ENCODE measurements around the gene CLMN. TPM values are rescaled to one million over a fixed set of nuclear protein-coding genes. Genes with fewer than 3 reads are reported as not detected.

CLMN gene
- total RNA-seq, 4 donors from 2014 or later = 3.3 to 14.1 (median 5.1) TPM

- H3K27me3 ChIP-seq = no peaks in the 10 kb centered on the region
- H3K9me3 ChIP-seq = no peaks in the 10 kb centered on the region
- no peak overlapping the region for H3K27ac ChIP-seq
- H3K4me1 ChIP-seq = peaks cover 0 to 13% (median 0%) of the 10 kb centered on the region in 3 donors
- 73 to 77% methylated on average over 3 to 6 of the region's 8 CpGs for WGBS, 2 donors
- no peak for DNase-seq
- TF ChIP-seq POLR2A (IDR thresholded peaks at IDR 0.05) (no peak), CTCF (IDR thresholded peaks at IDR 0.05) (no peak)
- intact Hi-C loops (cut with DNase I) = no loop called here
- no peak overlapping the region for H3K4me3 ChIP-seq
- H3K36me3 ChIP-seq = no peaks in the 10 kb centered on the region
Measured at GRCh38 chr14:95226801-95227200, 92.9 kb downstream of the CLMN start.

- intact Hi-C loops (cut with DNase I) = no loop called here
- H3K9me3 ChIP-seq = no peaks in the 10 kb centered on the region
- 94 to 96% methylated on average over 4 to 5 of the region's 7 CpGs for WGBS, 2 donors
- H3K27ac ChIP-seq = no peak overlapping the region
- H3K27me3 ChIP-seq = no peaks in the 10 kb centered on the region
- DNase-seq = no peak
- peaks cover 0 to 13% (median 0%) of the 10 kb centered on the region in 3 donors for H3K36me3 ChIP-seq
- TF ChIP-seq POLR2A (IDR thresholded peaks at IDR 0.05) (no peak), CTCF (IDR thresholded peaks at IDR 0.05) (no peak)
- H3K4me1 ChIP-seq = peaks cover 0 to 4% (median 0%) of the 10 kb centered on the region in 3 donors
- H3K4me3 ChIP-seq = no peak overlapping the region
Measured at GRCh38 chr14:95225251-95225887, 94.3 kb downstream of the CLMN start.

- no peak for TF ChIP-seq CTCF (IDR thresholded peaks at IDR 0.05)
- TF ChIP-seq POLR2A (IDR thresholded peaks at IDR 0.05) = no peak
- no peak for DNase-seq
- Histone ChIP-seq H3K9me3 (no peaks in the 10 kb centered on the region), H3K27me3 (no peaks in the 10 kb centered on the region), H3K36me3 (peaks cover 0 to 15% (median 0%) of the 10 kb centered on the region in 3 donors), H3K27ac (no peak overlapping the region), H3K4me3 (no peak overlapping the region), H3K4me1 (peaks cover 0 to 3% (median 0%) of the 10 kb centered on the region in 3 donors)
- WGBS, 2 donors = 54 to 68% methylated on average over 3 of the region's 3 CpGs
- intact Hi-C loops (cut with DNase I) = no loop called here
Measured at GRCh38 chr14:95222870-95223398, 96.8 kb downstream of the CLMN start.

GRCh38 chr14:95222151-95222631, 97.5 kb downstream of the CLMN start:
- WGBS, 2 donors = 56 to 64% methylated on average over 10 of the region's 10 CpGs
- no peak for DNase-seq
- Histone ChIP-seq H3K4me3 (no peak overlapping the region), H3K36me3 (peaks cover 0 to 15% (median 0%) of the 10 kb centered on the region in 3 donors), H3K27ac (no peak overlapping the region), H3K27me3 (no peaks in the 10 kb centered on the region), H3K4me1 (peaks cover 0 to 3% (median 0%) of the 10 kb centered on the region in 3 donors), H3K9me3 (no peaks in the 10 kb centered on the region)
- intact Hi-C loops (cut with DNase I) = no loop called here
- no peak for TF ChIP-seq POLR2A (IDR thresholded peaks at IDR 0.05)
- no peak for TF ChIP-seq CTCF (IDR thresholded peaks at IDR 0.05)

- H3K27me3 ChIP-seq = no peaks in the 10 kb centered on the region
Measured at GRCh38 chr14:95221531-95221930, 98.2 kb downstream of the CLMN start.

More at GRCh38 chr14:95221531-95221930, 98.2 kb downstream of the CLMN start:
- Histone ChIP-seq H3K27ac (no peak overlapping the region), H3K9me3 (no peaks in the 10 kb centered on the region), H3K4me3 (no peak overlapping the region), H3K36me3 (peaks cover 0 to 15% (median 0%) of the 10 kb centered on the region in 3 donors), H3K4me1 (peaks cover 0 to 3% (median 0%) of the 10 kb centered on the region in 3 donors)
- intact Hi-C loops (cut with DNase I) = no loop called here
- TF ChIP-seq POLR2A (IDR thresholded peaks at IDR 0.05) = no peak
- no peak for TF ChIP-seq CTCF (IDR thresholded peaks at IDR 0.05)
- WGBS, 2 donors = 89 to 94% methylated on average over 10 to 12 of the region's 12 CpGs
- no peak for DNase-seq
